Calu3 (cell line): ENCODE results near the gene GRIK4. TPM values are rescaled to one million over a fixed set of nuclear protein-coding genes. Genes with fewer than 3 reads are reported as not detected.

ENCODE experiments used
- BruUV-seq: library from RNA; stranded (reverse); fragments of 400-500 nt; replicated peaks from 2 replicates; lab custom pipeline; 2021; lab: Mats Ljungman, UMichigan
- CTCF ChIA-PET: fragments of 300-600 bp; sonication (Branson Sonifier 250); formaldehyde crosslinking; loops from one replicate; lab custom pipeline; 2022; ENCODE audit warnings: antibody characterized with exemption; lab: Charles Lee
- DNase-seq: peaks from one replicate; pipeline ENCODE4 v3.0.0; 2022
- H3K27ac Mint-ChIP-seq: one replicate; pipeline ENCODE4 v1.8.0; 2022; ENCODE audit warnings: mixed read lengths; ENCODE audit not compliant: unreplicated experiment
- H3K27me3 Mint-ChIP-seq: one replicate; pipeline ENCODE4 v1.8.0; 2022; ENCODE audit warnings: mixed read lengths; ENCODE audit not compliant: unreplicated experiment
- H3K36me3 Mint-ChIP-seq: one replicate; pipeline ENCODE4 v1.8.0; 2022; ENCODE audit warnings: mild to moderate bottlenecking, moderate library complexity, mixed read lengths; ENCODE audit not compliant: insufficient read depth, unreplicated experiment
- H3K4me1 Mint-ChIP-seq: one replicate; pipeline ENCODE4 v1.8.0; 2022; ENCODE audit warnings: mild to moderate bottlenecking, low read depth, mixed read lengths; ENCODE audit not compliant: unreplicated experiment
- H3K4me3 Mint-ChIP-seq: one replicate; pipeline ENCODE4 v1.8.0; 2022; ENCODE audit warnings: mild to moderate bottlenecking, low read depth, moderate library complexity, mixed read lengths; ENCODE audit not compliant: unreplicated experiment
- H3K9me3 Mint-ChIP-seq: one replicate; pipeline ENCODE4 v1.8.0; 2022; ENCODE audit warnings: low read depth, mixed read lengths; ENCODE audit not compliant: unreplicated experiment
- CTCF ChIP-seq: fragments of 200-600 bp; IDR thresholded peaks from one replicate; pipeline ENCODE4 v1.8.0; 2022; ENCODE audit warnings: antibody characterized with exemption; ENCODE audit not compliant: unreplicated experiment
- intact Hi-C: fragments of 100-400 bp; cut with micrococcal nuclease; formaldehyde crosslinking; loops from one replicate; pipeline ENCODE4 v1.10.0; 2022; ENCODE audit not compliant: unreplicated experiment
- total RNA-seq: library from RNA; stranded (reverse); gene quantifications from 2 replicates; pipeline ENCODE4 v1.2.3, GENCODE V29; 2022

Gene GRIK4
- total RNA-seq, 1 experiment from 2014 or later: not detected

GRCh38 chr11:120904116-120904515 is 392.6 kb downstream of the GRIK4 start:
- Mint-ChIP-seq H3K4me1 (no peaks in the 10 kb centered on the region), H3K9me3 (no peaks in the 10 kb centered on the region), H3K4me3 (no peak overlapping the region), H3K27ac (no peak overlapping the region), H3K27me3 (peaks cover 23% of the 10 kb centered on the region), H3K36me3 (no peaks in the 10 kb centered on the region)
- no TSS peak for BruUV-seq
- CTCF ChIA-PET: no interaction called here
- no peak for TF ChIP-seq CTCF
- intact Hi-C loops: no loop called here
- no peak for DNase-seq

- CTCF ChIA-PET: interaction anchor here (1.0 kb wide), 1 partner anchor 9 kb away, joined by 4 read pairs; no protein-coding TSS in a partner anchor
- no peak for DNase-seq
- no TSS peak for BruUV-seq
- Mint-ChIP-seq H3K36me3 (no peaks in the 10 kb centered on the region), H3K27me3 (peaks cover 49% of the 10 kb centered on the region), H3K4me1 (no peaks in the 10 kb centered on the region), H3K9me3 (peaks cover 2% of the 10 kb centered on the region), H3K4me3 (no peak overlapping the region), H3K27ac (no peak overlapping the region)
- TF ChIP-seq CTCF: no peak
- intact Hi-C loops: no loop called here
Observed at GRCh38 chr11:120906766-120907165, 395.2 kb downstream of the GRIK4 start.

GRCh38 chr11:120907971-120908370 is 396.4 kb downstream of the GRIK4 start:
- CTCF ChIA-PET: no interaction called here
- H3K9me3 Mint-ChIP-seq: peaks cover 2% of the 10 kb centered on the region

GRCh38 chr11:120908461-120909181 is 397.1 kb downstream of the GRIK4 start:
- CTCF ChIA-PET: interaction anchor here (0.6 kb wide), 1 partner anchor 174 kb away, joined by 3 read pairs; no protein-coding TSS in a partner anchor
- BruUV-seq: no TSS peak

More at GRCh38 chr11:120907971-120908370, 396.4 kb downstream of the GRIK4 start:
- TF ChIP-seq CTCF: no peak
- no TSS peak for BruUV-seq
- intact Hi-C loops: no loop called here
- DNase-seq: no peak
- no peaks in the 10 kb centered on the region for H3K36me3 Mint-ChIP-seq
- no peak overlapping the region for H3K27ac Mint-ChIP-seq
- H3K27me3 Mint-ChIP-seq: peaks cover 62% of the 10 kb centered on the region
- no peak overlapping the region for H3K4me3 Mint-ChIP-seq
- H3K4me1 Mint-ChIP-seq: no peaks in the 10 kb centered on the region

More at GRCh38 chr11:120908461-120909181, 397.1 kb downstream of the GRIK4 start:
- H3K4me1 Mint-ChIP-seq: no peaks in the 10 kb centered on the region
- intact Hi-C loops: no loop called here
- no peaks in the 10 kb centered on the region for H3K36me3 Mint-ChIP-seq
- no peak overlapping the region for H3K4me3 Mint-ChIP-seq
- H3K9me3 Mint-ChIP-seq: peaks cover 2% of the 10 kb centered on the region
- peaks cover 63% of the 10 kb centered on the region for H3K27me3 Mint-ChIP-seq
- DNase-seq: no peak
- TF ChIP-seq CTCF: no peak
- no peak overlapping the region for H3K27ac Mint-ChIP-seq
